Measurements from ENCODE around the gene TM2D3.

TM2D3 gene

GRCh38 chr15:101652098-101652785 lies at the start of gene TM2D3:
TSS of gene TM2D3 (minus strand) at chr15:101652381. CDS start at chr15:101652361, 20 bp downstream.
- in situ Hi-C loops (cut with MboI; ENCODE audit: low sequenced_read_pairs): no loop called here

- in situ Hi-C loops (cut with MboI; ENCODE audit: low sequenced_read_pairs): no loop called here
Observed at GRCh38 chr15:101698314-101698713, 46.1 kb upstream of the TM2D3 start.

- in situ Hi-C loops (cut with MboI; ENCODE audit: low sequenced_read_pairs): no loop called here
Observed at GRCh38 chr15:101697488-101697887, 45.3 kb upstream of the TM2D3 start.

- in situ Hi-C loops (cut with MboI; ENCODE audit: low sequenced_read_pairs): no loop called here
Observed at GRCh38 chr15:101696829-101697228, 44.6 kb upstream of the TM2D3 start.

GRCh38 chr15:101694261-101694660 lies 42.1 kb upstream of the TM2D3 start:
- in situ Hi-C loops (cut with MboI; ENCODE audit: low sequenced_read_pairs): no loop called here

- in situ Hi-C loops (cut with MboI; ENCODE audit: low sequenced_read_pairs): no loop called here
Observed at GRCh38 chr15:101692801-101693598, 40.8 kb upstream of the TM2D3 start.

- in situ Hi-C loops (cut with MboI; ENCODE audit: low sequenced_read_pairs): no loop called here
Observed at GRCh38 chr15:101689901-101690300, 37.7 kb upstream of the TM2D3 start.

- in situ Hi-C loops (cut with MboI; ENCODE audit: low sequenced_read_pairs): no loop called here
Observed at GRCh38 chr15:101686718-101687117, 34.5 kb upstream of the TM2D3 start.

- in situ Hi-C loops (cut with MboI; ENCODE audit: low sequenced_read_pairs): no loop called here
Observed at GRCh38 chr15:101684877-101685276, 32.7 kb upstream of the TM2D3 start.

GRCh38 chr15:101684384-101684783 lies 32.2 kb upstream of the TM2D3 start:
- in situ Hi-C loops (cut with MboI; ENCODE audit: low sequenced_read_pairs): no loop called here

- in situ Hi-C loops (cut with MboI; ENCODE audit: low sequenced_read_pairs): no loop called here
Observed at GRCh38 chr15:101679806-101680205, 27.6 kb upstream of the TM2D3 start.

- in situ Hi-C loops (cut with MboI; ENCODE audit: low sequenced_read_pairs): no loop called here
Observed at GRCh38 chr15:101676921-101677329, 24.7 kb upstream of the TM2D3 start.

GRCh38 chr15:101675796-101676582 lies 23.8 kb upstream of the TM2D3 start:
- in situ Hi-C loops (cut with MboI; ENCODE audit: low sequenced_read_pairs): no loop called here

GRCh38 chr15:101675015-101675414 lies 22.8 kb upstream of the TM2D3 start:
- in situ Hi-C loops (cut with MboI; ENCODE audit: low sequenced_read_pairs): no loop called here

- in situ Hi-C loops (cut with MboI; ENCODE audit: low sequenced_read_pairs): no loop called here
Observed at GRCh38 chr15:101672298-101672697, 20.1 kb upstream of the TM2D3 start.

GRCh38 chr15:101669744-101670143 lies 17.6 kb upstream of the TM2D3 start:
- in situ Hi-C loops (cut with MboI; ENCODE audit: low sequenced_read_pairs): no loop called here

GRCh38 chr15:101667881-101668280 lies 15.7 kb upstream of the TM2D3 start:
- in situ Hi-C loops (cut with MboI; ENCODE audit: low sequenced_read_pairs): no loop called here

GRCh38 chr15:101664303-101664913 lies 12.2 kb upstream of the TM2D3 start:
- in situ Hi-C loops (cut with MboI; ENCODE audit: low sequenced_read_pairs): no loop called here

- in situ Hi-C loops (cut with MboI; ENCODE audit: low sequenced_read_pairs): no loop called here
Observed at GRCh38 chr15:101662203-101662602, 10.0 kb upstream of the TM2D3 start.

GRCh38 chr15:101660005-101660404 lies 7.8 kb upstream of the TM2D3 start:
- in situ Hi-C loops (cut with MboI; ENCODE audit: low sequenced_read_pairs): no loop called here
